ENCODE data around the gene RNF26.

DNA sequence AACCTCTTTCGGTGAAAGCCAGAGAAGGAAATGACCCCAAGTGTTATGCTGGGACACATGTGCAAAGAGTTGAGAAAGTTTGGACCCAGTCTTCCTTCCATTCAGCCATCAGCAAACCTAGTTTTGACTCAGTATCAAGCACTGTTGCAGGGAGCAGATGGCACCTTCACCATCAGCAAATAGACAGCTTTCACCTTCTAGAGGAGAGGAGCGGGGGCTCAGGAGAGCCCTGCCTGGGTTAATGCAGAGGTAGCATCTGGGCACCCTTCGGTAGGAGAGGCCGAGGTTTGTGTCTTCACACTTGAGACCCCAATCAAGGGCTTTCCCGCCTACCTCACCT, 28.4 kb downstream of the RNF26 start:
- TF ChIP-seq, protein P1, sequence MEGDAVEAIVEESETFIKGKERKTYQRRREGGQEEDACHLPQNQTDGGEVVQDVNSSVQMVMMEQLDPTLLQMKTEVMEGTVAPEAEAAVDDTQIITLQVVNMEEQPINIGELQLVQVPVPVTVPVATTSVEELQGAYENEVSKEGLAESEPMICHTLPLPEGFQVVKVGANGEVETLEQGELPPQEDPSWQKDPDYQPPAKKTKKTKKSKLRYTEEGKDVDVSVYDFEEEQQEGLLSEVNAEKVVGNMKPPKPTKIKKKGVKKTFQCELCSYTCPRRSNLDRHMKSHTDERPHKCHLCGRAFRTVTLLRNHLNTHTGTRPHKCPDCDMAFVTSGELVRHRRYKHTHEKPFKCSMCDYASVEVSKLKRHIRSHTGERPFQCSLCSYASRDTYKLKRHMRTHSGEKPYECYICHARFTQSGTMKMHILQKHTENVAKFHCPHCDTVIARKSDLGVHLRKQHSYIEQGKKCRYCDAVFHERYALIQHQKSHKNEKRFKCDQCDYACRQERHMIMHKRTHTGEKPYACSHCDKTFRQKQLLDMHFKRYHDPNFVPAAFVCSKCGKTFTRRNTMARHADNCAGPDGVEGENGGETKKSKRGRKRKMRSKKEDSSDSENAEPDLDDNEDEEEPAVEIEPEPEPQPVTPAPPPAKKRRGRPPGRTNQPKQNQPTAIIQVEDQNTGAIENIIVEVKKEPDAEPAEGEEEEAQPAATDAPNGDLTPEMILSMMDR (IDR thresholded peaks at IDR 0.05; ENCODE audit: low read depth, low read length) = no peak
- no peak for TF ChIP-seq EZH2phosphoT487 (IDR thresholded peaks at IDR 0.05; ENCODE audit: low read depth)
